Mucosa of stomach (tissue), 1 donor: ENCODE data around the gene WTIP.
"Not testable (repeated sequence)": the region's sequence is repeated elsewhere in the genome, so short reads cannot be mapped to it uniquely, and the experiment has no call there.

Source experiments
- H3K27me3 ChIP-seq: one replicate; pipeline ENCODE4 v1.7.0; 2013; ENCODE audit warnings: mild to moderate bottlenecking, low read length; ENCODE audit not compliant: control insufficient read depth, insufficient read depth
- H3K36me3 ChIP-seq: one replicate; pipeline ENCODE4 v1.7.0; 2013; ENCODE audit warnings: low read length; ENCODE audit not compliant: control insufficient read depth, insufficient read depth
- H3K4me1 ChIP-seq: one replicate; pipeline ENCODE4 v1.7.0; 2013; ENCODE audit warnings: mild to moderate bottlenecking, low read length; ENCODE audit not compliant: control insufficient read depth, insufficient read depth
- H3K4me3 ChIP-seq: one replicate; pipeline ENCODE4 v1.7.0; 2013; ENCODE audit warnings: low read length
- H3K9ac ChIP-seq: one replicate; pipeline ENCODE4 v1.7.0; 2013; ENCODE audit warnings: mild to moderate bottlenecking, low read length, moderate library complexity
- H3K9me3 ChIP-seq: one replicate; pipeline ENCODE4 v1.7.0; 2013; ENCODE audit warnings: mild to moderate bottlenecking, low read length, moderate library complexity; ENCODE audit not compliant: control insufficient read depth
- donor health status: Pancreatic carcinoma.

Gene WTIP

GRCh38 chr19:34464785-34465184 is 16.8 kb upstream of the WTIP start:
- not testable (repeated sequence) for H3K9me3 ChIP-seq, H3K4me1 ChIP-seq, H3K4me3 ChIP-seq, H3K27me3 ChIP-seq, H3K9ac ChIP-seq
- peaks cover 13% of the 10 kb centered on the region for H3K36me3 ChIP-seq

DNA sequence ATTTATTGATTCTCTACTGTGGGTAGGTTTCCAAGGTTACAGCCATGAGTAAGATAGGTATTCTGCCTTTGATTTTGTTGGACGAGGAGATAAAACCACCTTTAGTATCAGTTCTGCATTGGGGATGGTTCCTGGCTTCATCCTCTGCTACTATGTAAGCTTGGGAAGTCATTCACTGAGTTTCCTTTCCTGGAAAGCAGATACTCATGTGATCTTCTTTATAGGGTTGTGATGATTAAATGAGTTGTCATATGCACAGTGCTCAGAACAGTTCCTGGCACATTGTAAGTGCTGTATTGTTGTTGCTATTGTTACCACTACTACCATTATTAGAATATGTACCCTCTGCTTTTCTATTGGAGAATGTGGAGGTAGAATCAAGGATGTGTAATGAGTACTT is 13.1 kb upstream of the WTIP start:
- H3K4me3 ChIP-seq: no peak overlapping the region
- peaks cover 7% of the 10 kb centered on the region for H3K36me3 ChIP-seq
- H3K4me1 ChIP-seq: no peaks in the 10 kb centered on the region
- H3K27me3 ChIP-seq: no peaks in the 10 kb centered on the region
- no peak overlapping the region for H3K9ac ChIP-seq
- no peaks in the 10 kb centered on the region for H3K9me3 ChIP-seq

GRCh38 chr19:34469026-34469425 is 12.5 kb upstream of the WTIP start:
- H3K36me3 ChIP-seq, H3K4me3 ChIP-seq: not testable (repeated sequence)

GRCh38 chr19:34471906-34472700 is 9.5 kb upstream of the WTIP start:
- no peaks in the 10 kb centered on the region for H3K9me3 ChIP-seq
- H3K27me3 ChIP-seq: no peaks in the 10 kb centered on the region
- peaks cover 3% of the 10 kb centered on the region for H3K36me3 ChIP-seq
- H3K4me1 ChIP-seq: no peaks in the 10 kb centered on the region
- H3K9ac ChIP-seq: no peak overlapping the region
- H3K4me3 ChIP-seq: no peak overlapping the region

More at GRCh38 chr19:34469026-34469425, 12.5 kb upstream of the WTIP start:
- not testable (repeated sequence) for H3K9me3 ChIP-seq, H3K9ac ChIP-seq, H3K27me3 ChIP-seq, H3K4me1 ChIP-seq

DNA sequence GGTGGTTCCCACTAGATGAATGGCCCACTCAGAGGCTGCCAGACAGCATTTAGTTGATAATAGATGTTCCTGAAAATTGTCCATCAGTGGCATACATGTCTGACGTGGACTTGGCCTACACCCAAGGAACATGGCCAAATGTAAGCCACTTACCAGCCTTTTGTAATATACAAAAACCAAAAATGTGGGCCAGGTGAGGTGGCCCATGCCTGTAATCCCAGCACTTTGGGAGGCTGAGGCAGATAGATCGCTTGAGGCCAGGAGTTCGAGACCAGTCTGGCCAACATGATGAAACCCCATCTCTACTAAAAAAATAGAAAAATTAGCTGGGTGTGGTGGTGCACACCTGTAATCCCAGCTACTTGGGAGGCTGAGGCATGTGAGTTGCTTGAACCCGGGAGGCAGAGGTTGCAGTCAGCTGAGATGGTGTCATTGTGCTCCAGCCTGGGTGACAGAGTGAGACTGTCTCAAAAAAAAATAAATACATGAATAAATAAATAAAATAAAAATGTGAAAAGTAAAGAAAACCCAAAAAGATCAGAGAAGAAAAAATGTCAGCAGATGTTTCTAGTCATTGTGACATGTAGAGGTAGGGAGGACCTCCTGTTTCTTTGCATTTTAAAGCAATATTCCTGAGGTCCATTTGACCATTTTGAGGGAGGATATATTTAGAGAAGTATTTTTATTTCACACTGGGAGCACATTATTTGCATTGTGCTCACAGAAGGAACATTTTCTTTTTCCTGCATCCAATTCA is 7.1 kb upstream of the WTIP start:
- Histone ChIP-seq H3K27me3 (no peaks in the 10 kb centered on the region), H3K36me3 (no peaks in the 10 kb centered on the region), H3K4me3 (no peak overlapping the region)

GRCh38 chr19:34475026-34475974 is 6.3 kb upstream of the WTIP start:
- Histone ChIP-seq H3K9ac (no peak overlapping the region), H3K4me1 (no peaks in the 10 kb centered on the region), H3K4me3 (no peak overlapping the region), H3K9me3 (no peaks in the 10 kb centered on the region), H3K27me3 (no peaks in the 10 kb centered on the region), H3K36me3 (no peaks in the 10 kb centered on the region)

More for the DNA sequence above, 7.1 kb upstream of the WTIP start:
- no peaks in the 10 kb centered on the region for H3K9me3 ChIP-seq
- H3K9ac ChIP-seq: no peak overlapping the region
- no peaks in the 10 kb centered on the region for H3K4me1 ChIP-seq

GRCh38 chr19:34475975-34476594 is 5.5 kb upstream of the WTIP start:
- Histone ChIP-seq H3K4me1 (no peaks in the 10 kb centered on the region), H3K27me3 (peaks cover 6% of the 10 kb centered on the region), H3K9ac (no peak overlapping the region), H3K36me3 (no peaks in the 10 kb centered on the region), H3K9me3 (no peaks in the 10 kb centered on the region), H3K4me3 (no peak overlapping the region)

GRCh38 chr19:34478496-34478895 is 3.1 kb upstream of the WTIP start:
- not testable (repeated sequence) for H3K4me1 ChIP-seq, H3K36me3 ChIP-seq, H3K9ac ChIP-seq, H3K9me3 ChIP-seq, H3K4me3 ChIP-seq, H3K27me3 ChIP-seq

GRCh38 chr19:34479396-34479795 is 2.2 kb upstream of the WTIP start:
- H3K36me3 ChIP-seq: no peaks in the 10 kb centered on the region
- H3K4me3 ChIP-seq: no peak overlapping the region
- H3K9me3 ChIP-seq: no peaks in the 10 kb centered on the region
- no peaks in the 10 kb centered on the region for H3K4me1 ChIP-seq
- peaks cover 9% of the 10 kb centered on the region for H3K27me3 ChIP-seq
- no peak overlapping the region for H3K9ac ChIP-seq

GRCh38 chr19:34480491-34480890 is 1.1 kb upstream of the WTIP start:
- H3K4me1 ChIP-seq: no peaks in the 10 kb centered on the region
- H3K4me3 ChIP-seq: no peak overlapping the region
- peaks cover 9% of the 10 kb centered on the region for H3K27me3 ChIP-seq
- H3K9ac ChIP-seq: no peak overlapping the region
- no peaks in the 10 kb centered on the region for H3K36me3 ChIP-seq
- no peaks in the 10 kb centered on the region for H3K9me3 ChIP-seq

- no peaks in the 10 kb centered on the region for H3K4me1 ChIP-seq
- no peak overlapping the region for H3K4me3 ChIP-seq
- no peak overlapping the region for H3K9ac ChIP-seq
- H3K27me3 ChIP-seq: peaks cover 9% of the 10 kb centered on the region
- H3K36me3 ChIP-seq: no peaks in the 10 kb centered on the region
- no peaks in the 10 kb centered on the region for H3K9me3 ChIP-seq
Measured at GRCh38 chr19:34481861-34482379, 362 bp downstream of the WTIP start.
